Loucy (cell line): Measurements from ENCODE around the gene ZNF418.

Experiments used
- CTCF ChIP-seq: fragments of 200-600 bp; sonication (generic); conservative IDR thresholded peaks from 2 replicates; pipeline ENCODE4 v1.5.1; 2014; ENCODE audit warnings: mild to moderate bottlenecking, antibody characterized with exemption, low read length
- EZH2phosphoT487 ChIP-seq: fragments of 200-600 bp; IDR thresholded peaks from 2 replicates; pipeline ENCODE4 v1.6.1; 2018; ENCODE audit warnings: antibody characterized with exemption, mild to moderate bottlenecking, moderate library complexity, borderline replicate concordance

- TF ChIP-seq CTCF (no peak), EZH2phosphoT487 (no peak)
These were observed 43.5 kb upstream of the ZNF418 start for GRCh38 chr19:57978586-57979289.
